ENCODE results near the gene PLPPR1.

- TF ChIP-seq CTCF (IDR thresholded peaks at IDR 0.05) (no peak), POLR2A (IDR thresholded peaks at IDR 0.05) (no peak)
Measured at GRCh38 chr9:101027733-101028345, 688 bp upstream of the PLPPR1 start.
